Endothelial cell of umbilical vein (primary cell): ENCODE data around the gene UGT1A3. TPM values are rescaled to one million over a fixed set of nuclear protein-coding genes. Genes with fewer than 3 reads are reported as not detected.

Source experiments
- BruUV-seq: library from RNA; stranded (reverse); fragments of 400-500 nt; replicated peaks from 2 replicates; lab custom pipeline; 2021; lab: Mats Ljungman, UMichigan
- CTCF ChIA-PET: fragments of 300-600, 350-600 bp; sonication (Branson Sonifier 250); formaldehyde crosslinking; loops from one replicate; lab custom pipeline; 2021; ENCODE audit warnings: antibody characterized with exemption, inconsistent platforms; lab: Charles Lee
- POLR2A ChIA-PET: fragments of 300-600, 350-600 bp; sonication (Branson Sonifier 250); formaldehyde crosslinking; loops from one replicate; lab custom pipeline; 2021; ENCODE audit warnings: antibody characterized with exemption, inconsistent platforms; lab: Charles Lee
- DNase-seq: peaks from one replicate; pipeline ENCODE4 v3.0.0-alpha.2; 2011; ENCODE audit warnings: low read depth, low spot score
- FAIRE-seq: peaks from 2 replicates; lab custom pipeline; 2011; peaks lifted over from hg19 to GRCh38; lab: Jason Lieb, UNC
- H2AFZ ChIP-seq: 2 replicates; pipeline ENCODE4 v1.6.0; 2012; ENCODE audit warnings: low read depth, low read length, control low read depth, inconsistent platforms
- H3K27ac ChIP-seq: 2 replicates; pipeline ENCODE4 v1.5.1; 2011; ENCODE audit warnings: low read depth, mild to moderate bottlenecking, control low read depth, low read length, moderate library complexity; ENCODE audit not compliant: insufficient read depth
- H3K27me3 ChIP-seq, 2 experiments: 2 replicates each; pipeline versions ENCODE4 v1.6.0 to v1.6.1; 2011; ENCODE audit warnings: low read length in 2 of 2, mixed read lengths in 1 of 2; ENCODE audit not compliant: control insufficient read depth in 2 of 2, insufficient read depth in 2 of 2
- H3K36me3 ChIP-seq, 2 experiments: 2 replicates in 1 of 2; 3 replicates in 1 of 2; pipeline ENCODE4 v1.5.1; 2011; ENCODE audit warnings: low read length in 2 of 2, mild to moderate bottlenecking in 1 of 2, moderate library complexity in 1 of 2; ENCODE audit not compliant: control insufficient read depth in 2 of 2, insufficient read depth in 2 of 2; ENCODE audit errors: extremely low read depth in 1 of 2
- H3K4me1 ChIP-seq: 3 replicates; pipeline ENCODE4 v1.5.1; 2011; ENCODE audit warnings: mild to moderate bottlenecking, low read length; ENCODE audit not compliant: control insufficient read depth, insufficient read depth; ENCODE audit errors: extremely low read depth
- H3K4me2 ChIP-seq: 2 replicates; pipeline ENCODE4 v1.6.1; 2011; ENCODE audit warnings: low read length, control low read depth, mixed read lengths; ENCODE audit not compliant: insufficient read depth
- H3K4me3 ChIP-seq, 3 experiments: fragments of 200-600 bp in 1 of 3; sonication (generic), shearing (Covaris generic) in 1 of 3; replicated peaks in 1 of 3; 2 replicates each; pipeline ENCODE4 v1.5.1; 2011 to 2016; ENCODE audit warnings: control low read depth in 3 of 3, low read length in 3 of 3, mild to moderate bottlenecking in 2 of 3, inconsistent platforms in 1 of 3, low read depth in 1 of 3, moderate library complexity in 1 of 3; ENCODE audit not compliant: insufficient read depth in 1 of 3
- H3K79me2 ChIP-seq: 2 replicates; pipeline ENCODE4 v1.6.0; 2012; ENCODE audit warnings: low read length, inconsistent platforms; ENCODE audit not compliant: control insufficient read depth, insufficient read depth
- H3K9ac ChIP-seq: replicated peaks from 2 replicates; pipeline ENCODE3; 2011; ENCODE audit warnings: low read length, control low read depth; ENCODE audit not compliant: insufficient read depth; ENCODE audit errors: extremely low read depth
- H3K9me1 ChIP-seq: replicated peaks from 3 replicates; pipeline ENCODE4 v1.6.0; 2011; ENCODE audit warnings: mild to moderate bottlenecking, low read length; ENCODE audit not compliant: control insufficient read depth, insufficient read depth; ENCODE audit errors: extremely low read depth
- H3K9me3 ChIP-seq: replicated peaks from 2 replicates; pipeline ENCODE4 v1.5.1; 2012; ENCODE audit warnings: low read length, inconsistent platforms; ENCODE audit not compliant: control insufficient read depth, insufficient read depth
- H4K20me1 ChIP-seq: replicated peaks from 2 replicates; pipeline ENCODE3; 2011; ENCODE audit warnings: mild to moderate bottlenecking, low read length; ENCODE audit not compliant: control insufficient read depth, insufficient read depth; ENCODE audit errors: extremely low read depth
- FOS ChIP-seq: IDR thresholded peaks from 2 replicates; pipeline ENCODE4 v1.6.1; 2011; ENCODE audit warnings: mild to moderate bottlenecking, low read length, moderate library complexity, borderline replicate concordance; ENCODE audit not compliant: insufficient read depth
- GATA2 ChIP-seq: IDR thresholded peaks from 2 replicates; pipeline ENCODE4 v1.7.0; 2011; ENCODE audit warnings: low read depth, mild to moderate bottlenecking, moderate library complexity, mixed read lengths, low read length; ENCODE audit not compliant: insufficient read length, insufficient read depth
- JUN ChIP-seq: IDR thresholded peaks from 2 replicates; pipeline ENCODE4 v1.6.1; 2011; ENCODE audit warnings: borderline replicate concordance, low read depth; ENCODE audit not compliant: insufficient read length, insufficient read depth
- MYC ChIP-seq: IDR thresholded peaks from one replicate; pipeline ENCODE4 v1.6.1; 2011; ENCODE audit warnings: mild to moderate bottlenecking, low read depth, low read length
- POLR2A ChIP-seq: IDR thresholded peaks from 2 replicates; pipeline ENCODE4 v1.6.1; 2012; ENCODE audit warnings: low read depth, mild to moderate bottlenecking, control low read depth, low read length
- POLR2AphosphoS5 ChIP-seq: IDR thresholded peaks from 2 replicates; pipeline ENCODE4 v1.6.1; 2012; ENCODE audit warnings: low read depth, mild to moderate bottlenecking, control low read depth, low read length, moderate library complexity; ENCODE audit not compliant: insufficient read depth
- dilution Hi-C: fragments of 300-500 bp; cut with MboI; formaldehyde crosslinking; loops from one replicate; pipeline ENCODE4 v1.15.0; 2019; ENCODE audit warnings: low sequenced_read_pairs; ENCODE audit not compliant: extremely low pct_ligation_motif_present
- intact Hi-C: fragments of 100-400 bp; cut with micrococcal nuclease; formaldehyde crosslinking; loops from one replicate; pipeline ENCODE4 v1.10.0; 2022
- polyA plus RNA-seq, 4 experiments: library from polyadenylated mRNA; depleted of rRNA in 3 of 4; stranded (reverse) in 3 of 4; unstranded in 1 of 4; fragments of >200 nt; gene quantifications; 2 replicates each; pipeline versions ENCODE4 v1.2.1 to v1.2.3, GENCODE V29; 2011 to 2012; ENCODE audit warnings: missing spikeins in 1 of 4
- total RNA-seq: library from RNA; stranded (reverse); gene quantifications from 2 replicates; pipeline ENCODE4 v1.2.3, GENCODE V29; 2021
- TF ChIP-seq, protein P1 (sequence below): IDR thresholded peaks from 2 replicates; pipeline ENCODE4 v1.6.1; 2011; ENCODE audit not compliant: insufficient read depth, insufficient read length
- TF ChIP-seq, protein P2 (sequence below), 2 donors: IDR thresholded peaks; 1 replicate in 1 of 2; 2 replicates in 1 of 2; pipeline ENCODE4 v1.5.1; 2011; ENCODE audit warnings: low read length in 2 of 2, mild to moderate bottlenecking in 2 of 2, moderate library complexity in 2 of 2, control low read depth in 1 of 2, inconsistent platforms in 1 of 2, low read depth in 1 of 2; ENCODE audit not compliant: insufficient read depth in 1 of 2; ENCODE audit errors: extremely low read depth in 1 of 2

The UGT1A3 gene
- total and polyA plus RNA-seq, 2 donors (not counting 3 experiments of a cell fraction or from before 2014, with no cell fraction given): not detected

DNA sequence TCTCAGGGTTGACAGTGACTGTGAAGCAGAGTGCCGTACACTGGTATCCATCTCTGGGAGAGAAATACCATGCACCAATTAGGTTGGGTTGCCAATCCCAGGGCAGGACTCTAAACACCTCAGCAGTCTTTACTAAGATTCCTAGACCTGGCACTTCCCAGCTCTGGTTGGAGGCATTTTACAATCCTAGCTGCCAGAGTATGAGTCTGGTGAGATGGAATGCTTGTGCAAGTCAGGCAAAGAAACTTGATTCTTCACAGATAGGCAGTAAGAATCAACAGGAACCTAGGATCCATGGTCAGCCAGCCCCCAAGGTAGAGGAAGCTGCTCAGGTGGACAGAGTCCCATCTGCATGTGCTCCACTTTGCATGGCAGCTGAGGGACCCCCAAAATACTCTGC, 22.1 kb upstream of the UGT1A3 start:
- intact Hi-C loops: no loop called here
- BruUV-seq: no TSS peak

DNA sequence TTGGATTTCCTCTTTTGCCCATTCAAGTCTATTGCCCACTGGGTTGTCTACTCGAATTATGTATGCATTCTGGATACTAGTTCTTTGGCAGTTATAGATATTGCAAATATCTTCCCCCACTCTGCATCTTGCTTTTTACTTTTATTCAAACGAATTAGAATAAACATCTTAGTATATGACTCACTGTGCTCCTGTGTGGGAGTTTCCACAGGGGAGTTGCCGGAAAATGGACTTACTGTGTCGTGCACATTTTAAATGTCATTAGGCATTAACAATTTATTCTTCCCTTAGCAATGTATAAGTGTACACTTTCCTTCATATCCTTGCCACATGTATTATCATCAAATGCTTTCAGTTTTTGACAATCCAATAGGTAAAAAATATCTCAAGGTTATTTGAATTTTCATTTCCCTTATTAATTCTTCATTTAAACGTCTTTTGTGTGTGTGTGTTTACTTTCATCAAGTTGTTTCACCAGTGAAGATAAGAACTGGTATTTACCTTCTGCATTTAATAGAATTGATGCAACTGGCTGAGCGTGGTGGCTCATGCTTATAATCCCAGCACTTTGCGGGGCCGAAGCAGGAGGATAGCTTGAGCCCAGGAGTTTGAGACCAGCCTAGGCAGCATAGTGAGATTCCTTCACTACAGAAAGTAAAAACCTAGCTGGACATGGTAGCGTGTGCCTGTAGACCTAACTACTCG, 20.8 kb upstream of the UGT1A3 start:
- H3K27ac ChIP-seq: no peak overlapping the region

More for the DNA sequence above, 22.1 kb upstream of the UGT1A3 start:
- H3K9ac ChIP-seq: no peak overlapping the region
- no peaks in the 10 kb centered on the region for H3K9me1 ChIP-seq
- H3K4me2 ChIP-seq: no peak overlapping the region
- H2AFZ ChIP-seq: no peak overlapping the region
- H3K4me1 ChIP-seq: peaks cover 2% of the 10 kb centered on the region
- POLR2A ChIA-PET: no interaction called here
- FAIRE-seq (no peak), DNase-seq (no peak)
- CTCF ChIA-PET: interaction anchor here (0.8 to 1.4 kb wide), 3 partner anchors 18 to 258 kb away, joined by 3 to 5 read pairs (median 3); no protein-coding TSS in a partner anchor
- H3K9me3 ChIP-seq: no peaks in the 10 kb centered on the region
- H3K36me3 ChIP-seq: no peaks in the 10 kb centered on the region
- H3K27me3 ChIP-seq: no peaks in the 10 kb centered on the region
- no peak overlapping the region for H3K27ac ChIP-seq
- H4K20me1 ChIP-seq: no peaks in the 10 kb centered on the region
- H3K4me3 ChIP-seq: no peak overlapping the region
- no peak for TF ChIP-seq POLR2AphosphoS5
- no peak for TF ChIP-seq JUN
- dilution Hi-C loops: no loop called here
- H3K79me2 ChIP-seq: no peaks in the 10 kb centered on the region

More for the DNA sequence above, 20.8 kb upstream of the UGT1A3 start:
- Histone ChIP-seq H2AFZ (no peak overlapping the region), H4K20me1 (no peaks in the 10 kb centered on the region), H3K4me3 (no peak overlapping the region), H3K79me2 (no peaks in the 10 kb centered on the region), H3K27me3 (no peaks in the 10 kb centered on the region), H3K9ac (no peak overlapping the region), H3K4me2 (no peak overlapping the region), H3K9me3 (no peaks in the 10 kb centered on the region), H3K4me1 (peaks cover 2% of the 10 kb centered on the region), H3K36me3 (no peaks in the 10 kb centered on the region), H3K9me1 (no peaks in the 10 kb centered on the region)
- POLR2A ChIA-PET: no interaction called here
- no TSS peak for BruUV-seq
- dilution Hi-C loops (no loop called here), intact Hi-C loops (no loop called here)
- FAIRE-seq (no peak), DNase-seq (peak; percentile 32)
- CTCF ChIA-PET: interaction anchor here (1.0 kb wide), 1 partner anchor 259 kb away, joined by 3 read pairs; no protein-coding TSS in a partner anchor
- no peak for TF ChIP-seq GATA2
- TF ChIP-seq, protein P1, sequence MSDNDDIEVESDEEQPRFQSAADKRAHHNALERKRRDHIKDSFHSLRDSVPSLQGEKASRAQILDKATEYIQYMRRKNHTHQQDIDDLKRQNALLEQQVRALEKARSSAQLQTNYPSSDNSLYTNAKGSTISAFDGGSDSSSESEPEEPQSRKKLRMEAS: no peak
- TF ChIP-seq JUN: no peak
- no peak for TF ChIP-seq FOS
- no peak for TF ChIP-seq MYC
- TF ChIP-seq, protein P2, sequence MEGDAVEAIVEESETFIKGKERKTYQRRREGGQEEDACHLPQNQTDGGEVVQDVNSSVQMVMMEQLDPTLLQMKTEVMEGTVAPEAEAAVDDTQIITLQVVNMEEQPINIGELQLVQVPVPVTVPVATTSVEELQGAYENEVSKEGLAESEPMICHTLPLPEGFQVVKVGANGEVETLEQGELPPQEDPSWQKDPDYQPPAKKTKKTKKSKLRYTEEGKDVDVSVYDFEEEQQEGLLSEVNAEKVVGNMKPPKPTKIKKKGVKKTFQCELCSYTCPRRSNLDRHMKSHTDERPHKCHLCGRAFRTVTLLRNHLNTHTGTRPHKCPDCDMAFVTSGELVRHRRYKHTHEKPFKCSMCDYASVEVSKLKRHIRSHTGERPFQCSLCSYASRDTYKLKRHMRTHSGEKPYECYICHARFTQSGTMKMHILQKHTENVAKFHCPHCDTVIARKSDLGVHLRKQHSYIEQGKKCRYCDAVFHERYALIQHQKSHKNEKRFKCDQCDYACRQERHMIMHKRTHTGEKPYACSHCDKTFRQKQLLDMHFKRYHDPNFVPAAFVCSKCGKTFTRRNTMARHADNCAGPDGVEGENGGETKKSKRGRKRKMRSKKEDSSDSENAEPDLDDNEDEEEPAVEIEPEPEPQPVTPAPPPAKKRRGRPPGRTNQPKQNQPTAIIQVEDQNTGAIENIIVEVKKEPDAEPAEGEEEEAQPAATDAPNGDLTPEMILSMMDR (IDR thresholded peaks at IDR 0.05; ENCODE audit: extremely low read depth in 1 of 2, insufficient read depth in 1 of 2, low read depth in 1 of 2, low read length in 2 of 2): no peak
- TF ChIP-seq POLR2AphosphoS5: no peak
- TF ChIP-seq POLR2A: no peak
